HUDEP-2 (cell line): ENCODE results near the gene CHIC2.

Experiments
- DNase-seq, 76 experiments: peaks; one replicate each; lab custom pipeline; 2025; ENCODE audit not compliant: unreplicated experiment in 76 of 76; lab: John Stamatoyannopoulos, UW

CHIC2 gene

DNA sequence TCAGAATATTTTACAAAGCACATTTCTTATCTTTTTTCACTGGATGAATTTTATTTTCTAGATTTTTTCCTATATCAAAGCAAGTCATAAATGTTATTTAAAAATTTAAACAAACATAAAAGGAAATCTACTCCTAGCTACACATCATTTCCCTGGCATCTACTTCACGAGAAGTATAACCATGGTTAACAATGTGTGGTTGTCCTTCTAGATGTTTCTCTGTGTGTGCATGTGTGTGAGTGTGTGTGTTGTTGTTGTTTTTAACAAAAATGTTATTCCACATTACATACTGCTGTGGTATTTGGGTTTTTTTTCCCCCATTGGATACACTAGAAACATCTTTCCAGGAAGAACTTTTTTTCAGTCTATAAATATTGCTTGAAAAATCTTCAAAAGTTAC lies 103.1 kb downstream of the CHIC2 start:
- DNase-seq = no peak

DNA sequence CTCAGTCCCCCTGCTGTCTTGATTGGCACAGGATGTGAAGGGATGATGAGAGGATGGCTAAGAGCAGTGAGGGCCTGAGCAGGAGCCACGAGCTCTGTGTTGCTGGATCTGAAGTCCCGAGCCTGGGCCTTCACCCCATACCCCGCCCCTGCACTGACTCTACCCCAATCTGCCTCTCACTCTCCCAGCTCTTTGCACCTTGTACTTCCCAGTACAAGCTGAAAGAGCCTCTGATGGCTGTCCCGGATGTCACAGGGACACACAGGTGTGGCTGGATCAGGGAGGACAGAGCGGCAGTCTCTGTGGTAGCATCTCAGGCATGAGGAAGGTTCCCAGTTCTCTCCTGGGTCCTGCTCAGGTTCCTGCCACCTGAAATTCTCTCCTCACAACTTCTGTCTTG lies 103.6 kb downstream of the CHIC2 start:
- no peak for DNase-seq
